HG02870 (cell line): ENCODE results near the gene PDXDC1.
"Not testable (repeated sequence)": the region's sequence is repeated elsewhere in the genome, so short reads cannot be mapped to it uniquely, and the experiment has no call there.

Experiments
- ATAC-seq: cut with Tn5 transposase; IDR thresholded peaks from one replicate; pipeline ENCODE4 v1.9.1; 2021; ENCODE audit warnings: mild to moderate bottlenecking, moderate library complexity; ENCODE audit not compliant: unreplicated experiment

Gene PDXDC1

GRCh38 chr16:15062085-15062810, 87.4 kb downstream of the PDXDC1 start:
- ATAC-seq = not testable (repeated sequence)

DNA sequence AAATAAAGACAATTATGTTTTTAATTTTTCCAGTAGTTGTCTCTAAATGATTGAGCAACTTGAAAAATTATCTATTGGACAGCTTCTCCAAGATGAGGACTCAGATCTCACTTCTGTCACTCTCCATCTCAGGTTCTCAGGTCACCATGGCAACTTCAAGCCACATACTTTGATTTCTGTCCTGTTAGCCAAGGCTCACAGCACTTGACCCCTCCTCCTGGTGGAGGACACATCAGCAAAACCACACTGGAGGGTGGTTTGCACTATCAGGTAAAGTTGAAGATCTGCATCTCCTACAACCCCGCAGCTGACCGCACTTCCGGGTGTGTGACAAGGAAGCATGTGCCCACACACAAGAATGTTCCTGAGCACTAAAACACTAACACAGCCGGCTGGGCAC, 91.1 kb downstream of the PDXDC1 start:
- ATAC-seq = not testable (repeated sequence)

GRCh38 chr16:15066690-15067089, 91.9 kb downstream of the PDXDC1 start:
- not testable (repeated sequence) for ATAC-seq

- not testable (repeated sequence) for ATAC-seq
Observed at GRCh38 chr16:15071013-15071412, 96.2 kb downstream of the PDXDC1 start.

GRCh38 chr16:15071916-15072769, 97.3 kb downstream of the PDXDC1 start:
- not testable (repeated sequence) for ATAC-seq

DNA sequence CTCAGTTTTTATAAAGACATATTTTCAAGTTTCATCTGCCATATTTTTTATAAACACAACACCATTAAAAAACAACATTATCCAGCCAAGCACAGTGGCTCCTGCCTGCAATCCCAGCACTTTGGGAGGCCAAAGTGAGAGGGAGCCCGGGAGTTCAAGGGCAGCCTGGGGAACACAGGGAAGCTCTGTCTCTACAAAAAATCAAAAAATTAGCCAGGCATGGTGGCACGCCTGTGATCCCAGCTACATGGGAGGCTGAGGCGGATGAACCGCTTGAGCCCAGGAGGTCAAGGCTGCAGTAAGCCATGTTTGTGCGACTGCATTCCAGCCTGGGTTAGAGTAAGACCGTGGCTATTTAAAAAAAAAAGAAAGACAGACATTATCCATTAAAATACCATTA, 98.3 kb downstream of the PDXDC1 start:
- ATAC-seq = no peak

GRCh38 chr16:15076161-15076560, 101.3 kb downstream of the PDXDC1 start:
- not testable (repeated sequence) for ATAC-seq

DNA sequence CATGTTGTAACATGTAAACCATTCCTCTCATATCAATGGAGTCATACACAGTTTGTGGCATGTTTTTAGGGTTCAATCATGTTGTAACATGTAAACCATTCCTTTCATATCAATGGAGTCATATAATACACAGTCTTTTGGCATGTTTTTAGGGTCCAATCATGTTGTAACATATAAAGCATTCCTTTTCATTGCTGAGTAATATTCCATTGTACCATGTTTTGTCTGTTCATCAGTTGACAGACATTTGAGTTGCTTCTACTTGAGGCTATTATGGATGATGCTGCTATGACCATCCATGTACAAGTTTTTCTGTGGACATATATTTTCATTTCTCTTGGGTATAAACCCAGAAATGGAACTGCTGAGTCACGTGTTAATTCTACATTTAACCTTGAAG, 106.1 kb downstream of the PDXDC1 start:
- ATAC-seq = not testable (repeated sequence)

DNA sequence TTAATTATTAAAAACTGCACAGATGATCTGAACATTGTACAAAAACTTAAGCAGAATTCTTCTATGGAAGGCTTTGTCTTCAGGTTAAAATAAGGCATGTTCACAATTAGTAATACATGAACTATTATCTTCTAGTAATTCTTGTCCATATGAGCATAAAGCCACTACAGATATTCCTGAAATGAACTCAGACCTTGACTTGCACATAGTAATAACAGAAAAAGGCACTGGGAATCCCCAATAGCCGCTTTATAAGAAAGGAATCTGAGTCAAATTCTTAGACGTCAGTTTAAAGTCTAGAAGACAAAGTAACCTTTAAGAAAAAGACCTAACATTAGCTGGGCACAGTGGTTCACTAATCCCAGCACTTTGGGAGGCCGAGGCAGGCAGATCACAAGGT, 108.0 kb downstream of the PDXDC1 start:
- not testable (repeated sequence) for ATAC-seq

DNA sequence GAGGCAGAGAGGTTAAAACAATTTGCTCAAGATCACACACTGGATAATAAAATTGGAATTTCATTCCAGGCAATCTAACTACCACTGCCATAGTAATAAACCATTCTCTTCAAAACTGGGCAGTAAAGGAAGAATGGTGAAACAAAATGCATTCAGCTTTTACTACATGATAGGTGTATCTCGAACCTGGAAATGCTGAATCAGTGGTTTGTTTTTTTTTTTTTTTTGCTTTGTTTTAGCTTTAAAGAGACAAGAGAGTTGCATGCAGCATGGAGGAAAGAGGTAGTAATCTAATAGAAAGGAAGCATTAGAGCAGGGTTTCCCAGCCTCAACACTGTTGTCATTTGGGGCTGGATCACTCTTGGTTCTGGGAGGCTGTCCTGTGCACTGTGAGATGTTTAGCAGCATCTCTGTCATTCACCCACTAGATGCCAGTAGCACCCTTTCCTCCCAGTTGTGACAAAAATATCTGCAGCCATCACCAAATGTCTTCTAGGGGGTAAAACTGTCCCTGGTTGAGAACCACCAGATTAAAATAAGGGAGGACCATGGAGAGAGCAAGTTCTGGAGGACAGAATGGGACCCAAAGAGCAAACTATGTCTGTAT, 115.9 kb downstream of the PDXDC1 start:
- ATAC-seq = not testable (repeated sequence)

- not testable (repeated sequence) for ATAC-seq
Observed at GRCh38 chr16:15093571-15093954, 118.7 kb downstream of the PDXDC1 start.

DNA sequence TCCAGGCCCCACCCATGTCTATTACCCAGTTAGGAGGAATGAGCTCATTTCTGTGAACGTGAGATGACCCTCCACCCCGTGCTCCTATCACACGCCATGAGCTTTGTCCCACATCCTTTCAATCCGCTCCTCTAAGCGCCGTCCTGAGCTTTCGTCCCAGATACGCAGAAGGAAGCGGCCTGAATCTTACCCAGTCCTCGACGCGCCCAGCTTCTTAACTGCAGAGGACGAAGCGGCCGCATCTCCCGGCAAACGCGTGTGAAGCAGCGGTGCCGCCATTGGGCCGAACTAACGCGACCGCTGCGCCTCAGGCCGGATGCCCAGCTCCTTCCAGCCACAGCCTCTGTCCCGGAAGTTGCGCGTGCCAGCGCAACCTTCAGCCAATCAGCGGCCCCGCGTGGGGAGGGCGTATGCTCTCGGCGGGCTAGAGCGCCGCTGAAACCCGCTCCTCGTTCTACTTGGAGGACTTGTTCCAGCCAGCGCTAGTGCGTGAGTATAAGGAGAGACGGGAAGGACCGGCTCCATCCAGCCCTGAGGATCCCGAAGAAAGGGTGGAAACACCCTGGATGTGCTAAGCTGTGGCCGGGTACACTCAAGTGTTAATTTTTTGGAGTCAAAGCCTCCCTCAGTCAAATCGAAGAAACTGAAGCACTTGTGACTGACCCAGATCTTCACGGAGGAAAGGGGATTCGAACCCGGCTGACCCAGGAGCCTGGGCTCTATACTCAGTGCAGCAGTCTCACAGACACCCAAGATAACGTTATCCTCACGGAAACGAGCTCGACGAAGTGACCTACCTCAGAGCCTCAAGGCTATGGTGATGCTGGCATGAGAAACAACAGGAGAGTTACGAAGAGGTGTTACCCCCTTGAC, 119.4 kb downstream of the PDXDC1 start, which contains the start of gene RRN3:
Gene RRN3 (minus strand): TSS at position 318 of the 873 bp plus-strand sequence. CDS start 39 bp downstream, at position 279.
- peak; percentile 96 for ATAC-seq

DNA sequence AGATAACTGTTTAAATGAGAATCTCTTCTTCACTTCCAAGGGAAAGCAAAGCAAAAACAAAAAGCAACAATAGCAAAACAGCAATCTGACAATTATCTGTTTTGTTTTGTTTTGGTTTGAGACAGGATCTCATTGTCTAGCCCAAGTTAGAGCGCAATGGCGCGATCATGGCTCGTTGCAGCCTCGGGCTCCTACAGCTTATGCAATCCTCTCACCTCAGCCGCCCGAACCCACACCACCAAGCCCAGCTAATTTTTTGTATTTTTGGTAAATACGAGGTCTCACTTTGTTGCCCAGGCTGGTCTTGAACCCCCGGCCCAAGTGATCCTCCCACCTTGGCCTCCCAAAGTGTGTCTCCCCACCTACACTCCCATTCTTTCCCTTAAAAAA, 121.8 kb downstream of the PDXDC1 start:
- not testable (repeated sequence) for ATAC-seq

- ATAC-seq = not testable (repeated sequence)
Observed at GRCh38 chr16:15099366-15099909, 124.6 kb downstream of the PDXDC1 start.

- not testable (repeated sequence) for ATAC-seq
Observed at GRCh38 chr16:15100372-15100987, 125.7 kb downstream of the PDXDC1 start.

GRCh38 chr16:15127641-15128425, 153.0 kb downstream of the PDXDC1 start:
- not testable (repeated sequence) for ATAC-seq

DNA sequence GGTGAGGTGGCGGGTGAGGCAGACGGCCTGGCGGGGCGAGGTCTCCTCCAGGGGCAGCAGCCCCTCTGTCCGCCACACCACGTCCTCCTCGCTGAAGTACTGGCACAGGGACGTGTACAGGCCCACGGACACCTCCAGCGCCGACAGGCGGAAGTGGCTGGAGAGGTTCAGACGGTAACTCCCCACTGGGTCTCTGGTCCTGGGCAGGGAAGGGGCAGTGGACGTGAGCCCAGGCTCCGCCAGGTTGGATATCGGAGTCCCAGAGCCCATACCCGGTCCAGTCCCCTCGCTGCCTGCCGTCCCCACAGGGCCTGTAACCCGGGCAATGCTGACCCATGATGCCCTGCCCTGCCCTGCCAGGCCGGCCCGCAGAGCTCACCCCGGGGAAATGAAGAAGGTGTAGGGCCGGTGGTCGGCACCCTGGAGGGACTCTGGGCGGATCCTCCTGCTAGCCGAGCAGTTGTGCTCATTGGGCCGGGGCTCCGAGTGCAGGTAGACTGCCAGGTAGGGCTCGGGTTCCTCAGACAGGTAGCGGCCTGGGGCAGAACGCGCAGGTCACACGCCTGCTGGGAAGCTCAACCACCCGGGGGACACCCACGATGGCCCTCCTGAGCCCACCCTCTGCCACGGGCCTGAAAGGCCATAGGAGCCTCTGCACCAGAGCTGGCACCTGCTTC, 155.6 kb downstream of the PDXDC1 start:
- not testable (repeated sequence) for ATAC-seq
